GM18909 (cell line): ENCODE data around the gene ERC1.

Source experiments
- ATAC-seq: cut with Tn5 transposase; IDR thresholded peaks from one replicate; pipeline ENCODE4 v1.9.1; 2021; ENCODE audit warnings: mild to moderate bottlenecking; ENCODE audit not compliant: unreplicated experiment, poor library complexity

ERC1 gene

GRCh38 chr12:1418144-1418543 is 427.1 kb downstream of the ERC1 start:
- ATAC-seq, result no peak

DNA sequence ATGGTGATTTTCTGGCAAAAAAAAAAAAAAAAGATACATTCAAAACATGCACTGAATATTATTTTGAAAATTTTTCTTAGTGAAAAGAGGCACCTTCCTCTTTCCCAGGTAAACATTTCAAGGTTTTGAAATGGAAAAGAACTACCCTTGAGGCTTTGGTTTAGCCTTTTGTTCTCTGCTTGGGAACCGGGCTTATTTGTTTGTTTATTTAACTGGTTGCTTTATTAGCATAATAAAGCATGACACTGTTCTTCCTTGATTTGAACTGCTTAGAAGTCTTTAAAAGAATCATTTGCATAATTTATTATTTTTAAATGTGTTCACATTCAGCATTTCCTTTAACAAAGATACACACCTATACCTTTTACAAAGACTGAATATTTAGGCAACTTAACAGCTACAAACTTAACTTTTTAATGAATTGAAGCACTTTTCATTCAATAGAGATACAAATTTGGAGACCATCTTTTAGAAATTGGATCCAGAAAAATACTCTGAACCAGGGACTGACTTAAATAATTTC is 428.9 kb downstream of the ERC1 start:
- ATAC-seq, result no peak

DNA sequence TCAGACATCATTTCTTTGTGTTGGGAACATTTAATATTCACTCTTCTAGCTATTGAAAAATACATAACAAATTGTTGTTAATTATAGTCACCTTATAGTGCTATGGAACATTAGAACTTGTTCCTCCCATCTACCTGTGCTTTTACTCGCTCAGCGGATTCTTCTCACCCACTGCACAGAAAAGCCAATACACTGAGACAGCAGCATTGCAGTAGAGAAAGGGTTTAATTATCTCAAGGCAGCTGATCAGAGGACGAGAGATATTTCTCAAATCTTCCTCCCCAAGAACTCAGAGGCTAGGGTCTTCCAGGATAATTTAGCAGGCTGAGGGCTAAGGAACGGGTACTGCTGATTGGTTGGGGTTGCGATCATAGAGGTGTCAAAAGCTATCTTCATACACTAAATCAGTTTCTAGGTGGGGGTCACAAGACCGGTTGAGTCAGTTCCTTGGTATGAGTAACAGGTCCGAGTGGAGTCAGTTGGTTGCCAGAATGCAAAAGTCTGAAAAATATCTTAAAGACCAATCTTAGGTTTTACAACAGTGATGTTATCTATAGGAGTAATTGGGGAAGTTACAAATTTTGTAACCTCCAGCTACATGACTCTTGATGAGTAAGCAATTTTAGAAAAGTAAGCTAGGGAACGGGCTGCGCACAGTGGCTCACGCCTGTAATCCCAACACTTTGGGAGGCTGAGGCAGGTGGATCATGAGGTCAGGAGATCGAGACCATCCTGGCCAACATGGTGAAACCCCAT is 430.2 kb downstream of the ERC1 start:
- no peak for ATAC-seq

GRCh38 chr12:1422604-1423315 is 431.7 kb downstream of the ERC1 start:
- ATAC-seq, result no peak

- no peak for ATAC-seq
Measured at GRCh38 chr12:1424674-1425395, 433.8 kb downstream of the ERC1 start.

DNA sequence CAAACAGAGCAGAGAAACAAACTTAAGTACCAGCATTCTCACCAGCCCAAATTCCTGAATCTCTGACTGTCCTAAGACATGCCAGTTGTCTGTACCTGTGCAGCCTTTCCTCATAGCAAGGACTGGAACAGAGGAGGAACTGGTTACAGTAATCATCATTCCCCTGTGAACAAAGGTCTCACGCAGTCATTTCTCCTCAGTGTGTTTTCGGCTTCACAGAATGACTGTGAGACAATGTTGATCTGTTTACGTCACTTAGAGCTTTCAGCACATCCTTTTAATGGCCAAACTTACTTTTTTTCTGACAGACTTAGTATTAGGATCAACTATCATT is 434.3 kb downstream of the ERC1 start:
- no peak for ATAC-seq

DNA sequence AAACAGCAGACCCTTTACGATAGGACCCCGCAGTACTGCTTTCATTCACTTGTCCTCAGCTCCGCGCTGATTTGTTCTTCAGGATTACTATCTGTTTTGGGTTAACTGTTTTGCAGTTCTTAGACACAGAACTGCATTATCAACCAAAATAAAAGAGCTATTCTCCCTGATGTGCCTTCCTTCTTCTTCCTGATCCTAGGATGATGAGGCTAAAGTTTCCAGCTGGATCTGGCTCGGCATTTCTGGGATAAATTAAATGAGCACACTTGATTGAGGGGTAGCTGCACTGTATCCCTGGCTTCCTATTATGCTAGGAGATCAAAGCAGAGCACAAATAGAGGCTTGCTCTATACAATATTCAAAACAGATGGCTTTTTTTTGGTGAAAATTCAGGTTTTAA is 437.6 kb downstream of the ERC1 start:
- no peak for ATAC-seq

GRCh38 chr12:1429980-1430379 is 439.0 kb downstream of the ERC1 start:
- no peak for ATAC-seq

GRCh38 chr12:1434296-1434955 is 443.4 kb downstream of the ERC1 start:
- ATAC-seq, result no peak

GRCh38 chr12:1435044-1435443 is 444.0 kb downstream of the ERC1 start:
- no peak for ATAC-seq

DNA sequence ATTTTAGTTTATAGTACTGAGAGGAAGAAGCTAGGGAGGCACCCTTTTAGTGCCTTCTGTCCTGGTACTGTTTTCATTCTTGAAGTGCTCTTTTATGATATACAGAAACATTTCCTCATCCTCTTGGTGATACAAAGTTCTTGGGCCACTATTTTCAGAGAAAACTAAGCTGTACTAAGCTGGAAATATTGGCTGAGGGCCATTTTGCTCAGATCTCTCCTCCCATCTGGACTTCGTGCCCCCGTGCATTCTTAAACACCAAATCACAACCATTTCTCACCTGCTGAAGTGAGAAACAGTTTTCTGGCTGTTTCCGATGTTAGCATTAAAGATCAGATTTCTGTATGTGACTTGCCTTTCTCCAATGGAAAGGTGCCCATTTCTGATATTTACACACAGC is 444.4 kb downstream of the ERC1 start:
- ATAC-seq, result no peak

- ATAC-seq, result no peak
Measured at GRCh38 chr12:1436015-1436414, 445.0 kb downstream of the ERC1 start.

- no peak for ATAC-seq
Measured at GRCh38 chr12:1436981-1437380, 446.0 kb downstream of the ERC1 start.

DNA sequence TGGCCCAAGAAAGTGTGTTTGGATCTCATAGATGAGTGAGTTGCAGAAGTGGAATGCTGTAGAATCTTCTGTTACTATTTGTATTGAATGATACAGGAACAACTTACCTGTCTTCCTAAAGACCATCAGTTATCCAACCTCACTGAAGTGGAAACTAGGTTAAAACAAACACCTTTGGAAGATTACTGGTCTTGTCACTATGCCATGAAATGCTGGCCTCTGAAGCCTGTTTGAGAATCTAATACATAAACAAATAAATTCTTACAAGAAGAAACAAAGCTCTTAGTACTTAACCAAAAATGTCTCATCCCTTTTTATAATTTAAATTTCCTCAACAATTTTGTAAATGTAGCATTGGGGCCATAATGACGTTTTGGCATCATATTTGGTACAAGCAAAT is 448.2 kb downstream of the ERC1 start:
- ATAC-seq, result no peak

- no peak for ATAC-seq
Measured at GRCh38 chr12:1439687-1440086, 448.7 kb downstream of the ERC1 start.

GRCh38 chr12:1443421-1444141 is 452.6 kb downstream of the ERC1 start:
- ATAC-seq, result no peak

GRCh38 chr12:1444142-1444516 is 453.1 kb downstream of the ERC1 start:
- ATAC-seq, result no peak

DNA sequence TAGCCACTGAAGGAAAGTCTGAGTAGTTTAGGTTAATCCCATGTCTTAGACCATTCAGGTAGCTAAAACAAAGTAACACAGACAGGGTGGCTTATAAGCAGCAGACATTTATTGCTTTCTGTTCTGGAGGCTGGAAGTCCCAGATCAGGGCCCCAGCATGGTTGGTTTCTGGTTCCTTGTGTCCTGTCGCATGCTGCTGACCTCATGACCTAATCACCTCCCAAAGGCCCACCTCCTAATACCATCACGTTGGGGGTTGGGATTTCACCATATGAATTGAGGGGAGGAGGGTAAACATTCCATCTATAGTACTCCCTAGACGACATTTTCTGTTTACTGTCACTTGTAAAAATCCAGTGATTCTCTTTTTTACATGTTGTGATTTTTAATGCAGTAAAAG is 454.8 kb downstream of the ERC1 start:
- no peak for ATAC-seq

GRCh38 chr12:1448336-1448735 is 457.3 kb downstream of the ERC1 start:
- ATAC-seq, result no peak

DNA sequence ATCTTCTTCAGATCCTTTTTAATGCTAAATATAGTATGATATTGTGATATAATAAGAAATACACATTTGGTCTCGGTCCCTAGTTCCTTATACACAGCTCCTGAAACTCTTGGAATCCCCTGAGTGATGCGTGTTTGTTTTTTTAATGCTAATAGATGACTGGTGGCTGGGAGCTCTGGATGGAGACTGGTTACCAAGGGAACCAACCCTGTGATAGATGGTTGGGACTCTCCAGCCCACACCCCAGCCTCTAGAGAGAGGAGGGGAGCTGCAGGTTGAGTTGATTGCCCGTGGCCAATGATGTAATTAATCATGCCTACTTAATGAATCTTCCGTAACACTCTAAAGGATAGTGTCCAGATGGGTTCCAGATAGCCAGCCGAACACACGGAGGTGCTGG is 462.8 kb downstream of the ERC1 start:
- no peak for ATAC-seq
